ENCODE measurements around the gene HNF1B. TPM values are rescaled to one million over a fixed set of nuclear protein-coding genes. Genes with fewer than 3 reads are reported as not detected.

Gene HNF1B
- polyA plus RNA-seq, 1 of the 3 experiments (the other 2 are of a cell fraction): not detected

- Histone ChIP-seq H3K36me3 (replicated peaks in 1 of 2; ENCODE audit: control insufficient read depth in 1 of 2, insufficient read depth in 2 of 2, low read length in 1 of 2) (no peaks in the 10 kb centered on the region), H3K4me3 (ENCODE audit: low read depth in 2 of 2, low read length in 1 of 2) (no peak overlapping the region), H3K9me2 (no peaks in the 10 kb centered on the region), H3K9ac (no peak overlapping the region), H3K27ac (ENCODE audit: low read depth in 2 of 2, low read length in 1 of 2) (no peak overlapping the region), H3F3A (replicated peaks; ENCODE audit: insufficient read depth) (no peaks in the 10 kb centered on the region), H2AFZ (ENCODE audit: low read depth) (no peak overlapping the region), H4K20me1 (ENCODE audit: insufficient read depth) (no peaks in the 10 kb centered on the region), H3K79me2 (ENCODE audit: insufficient read depth) (no peaks in the 10 kb centered on the region), H3K4me2 (no peak overlapping the region), H3K27me3 (ENCODE audit: insufficient read depth) (no peaks in the 10 kb centered on the region), H3K4me1 (ENCODE audit: control insufficient read depth in 1 of 2, insufficient read depth in 2 of 2, low read depth in 1 of 2, low read length in 1 of 2) (no peaks in the 10 kb centered on the region; a peak in 1 of 4 replicates), H3K9me3 (no peaks in the 10 kb centered on the region)
- WGBS (ENCODE audit: low lambda C conversion rate): 37% methylated on average over 8 of the region's 8 CpGs
- ChIA-PET CTCF (interaction anchor here (0.9 to 1.6 kb wide), 3 partner anchors 63 to 107 kb away, joined by 3 read pairs; no protein-coding TSS in a partner anchor), POLR2A (no interaction called here)
- TF ChIP-seq USF1 (IDR thresholded peaks at IDR 0.05; ENCODE audit: borderline replicate concordance, low read depth) (no peak), RAD21 (IDR thresholded peaks at IDR 0.05; ENCODE audit: low read length) (no peak), CHD2 (IDR thresholded peaks at IDR 0.05; ENCODE audit: low read length, partially characterized antibody) (no peak), MXI1 (IDR thresholded peaks at IDR 0.05; ENCODE audit: low read depth, low read length) (no peak)
- DNase-seq: no peak
Observed at GRCh38 chr17:37708616-37709212, 36.1 kb downstream of the HNF1B start.

GRCh38 chr17:37708008-37708615, 36.7 kb downstream of the HNF1B start:
- H3F3A ChIP-seq (replicated peaks; ENCODE audit: insufficient read depth): no peaks in the 10 kb centered on the region
- H3K9me2 ChIP-seq: no peaks in the 10 kb centered on the region
- no peaks in the 10 kb centered on the region for H3K9me3 ChIP-seq
- H2AFZ ChIP-seq (ENCODE audit: low read depth): no peak overlapping the region
- no peaks in the 10 kb centered on the region for H3K36me3 ChIP-seq (replicated peaks in 1 of 2; ENCODE audit: control insufficient read depth in 1 of 2, insufficient read depth in 2 of 2, low read length in 1 of 2)
- H3K27me3 ChIP-seq (ENCODE audit: insufficient read depth): no peaks in the 10 kb centered on the region
- no peaks in the 10 kb centered on the region; a peak in 1 of 4 replicates for H3K4me1 ChIP-seq (ENCODE audit: control insufficient read depth in 1 of 2, insufficient read depth in 2 of 2, low read depth in 1 of 2, low read length in 1 of 2)
- no peak for DNase-seq
- H3K27ac ChIP-seq (ENCODE audit: low read depth in 2 of 2, low read length in 1 of 2): no peak overlapping the region
- no peaks in the 10 kb centered on the region for H3K79me2 ChIP-seq (ENCODE audit: insufficient read depth)
- H3K9ac ChIP-seq: no peak overlapping the region
- ChIA-PET POLR2A (no interaction called here), CTCF (interaction anchor here (0.9 to 1.6 kb wide), 2 partner anchors 63 to 108 kb away, joined by 3 read pairs; no protein-coding TSS in a partner anchor)
- WGBS (ENCODE audit: low lambda C conversion rate): 49% methylated on average over 7 of the region's 7 CpGs
- H3K4me2 ChIP-seq: no peak overlapping the region
- H4K20me1 ChIP-seq (ENCODE audit: insufficient read depth): no peaks in the 10 kb centered on the region
- no peak overlapping the region for H3K4me3 ChIP-seq (ENCODE audit: low read depth in 2 of 2, low read length in 1 of 2)
- TF ChIP-seq RXRA (IDR thresholded peaks at IDR 0.05; ENCODE audit: borderline replicate concordance, low read depth) (no peak), MXI1 (IDR thresholded peaks at IDR 0.05; ENCODE audit: low read depth, low read length) (no peak), GABPA (IDR thresholded peaks at IDR 0.05; ENCODE audit: low read depth) (no peak), ZBTB33 (IDR thresholded peaks at IDR 0.05; ENCODE audit: borderline replicate concordance, low read depth) (no peak)

Measured in SK-N-SH (cell line).